Stimulated activated naive CD8-positive, alpha-beta T cell treated with anti-CD3 and anti-CD28 coated beads, Interleukin-15, Interleukin-2, amounts not matched to agents 100 U/mL and 50 U/mL, for 24 hours (primary cell): ENCODE results near the gene B4GALNT2.
A peak's percentile ranks its signal among the peaks of the same experiment; 100 is the strongest.
"Not testable (repeated sequence)": the region's sequence is repeated elsewhere in the genome, so short reads cannot be mapped to it uniquely, and the experiment has no call there.

ENCODE experiments used
- ATAC-seq: fragments of 150-1000 bp; cut with Tn5 transposase; one replicate; pipeline ENCODE4 v1.10.0; 2021
- DNase-seq: peaks from one replicate; pipeline ENCODE4 v3.0.0; 2021

Gene B4GALNT2, protein sequence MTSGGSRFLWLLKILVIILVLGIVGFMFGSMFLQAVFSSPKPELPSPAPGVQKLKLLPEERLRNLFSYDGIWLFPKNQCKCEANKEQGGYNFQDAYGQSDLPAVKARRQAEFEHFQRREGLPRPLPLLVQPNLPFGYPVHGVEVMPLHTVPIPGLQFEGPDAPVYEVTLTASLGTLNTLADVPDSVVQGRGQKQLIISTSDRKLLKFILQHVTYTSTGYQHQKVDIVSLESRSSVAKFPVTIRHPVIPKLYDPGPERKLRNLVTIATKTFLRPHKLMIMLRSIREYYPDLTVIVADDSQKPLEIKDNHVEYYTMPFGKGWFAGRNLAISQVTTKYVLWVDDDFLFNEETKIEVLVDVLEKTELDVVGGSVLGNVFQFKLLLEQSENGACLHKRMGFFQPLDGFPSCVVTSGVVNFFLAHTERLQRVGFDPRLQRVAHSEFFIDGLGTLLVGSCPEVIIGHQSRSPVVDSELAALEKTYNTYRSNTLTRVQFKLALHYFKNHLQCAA

DNA sequence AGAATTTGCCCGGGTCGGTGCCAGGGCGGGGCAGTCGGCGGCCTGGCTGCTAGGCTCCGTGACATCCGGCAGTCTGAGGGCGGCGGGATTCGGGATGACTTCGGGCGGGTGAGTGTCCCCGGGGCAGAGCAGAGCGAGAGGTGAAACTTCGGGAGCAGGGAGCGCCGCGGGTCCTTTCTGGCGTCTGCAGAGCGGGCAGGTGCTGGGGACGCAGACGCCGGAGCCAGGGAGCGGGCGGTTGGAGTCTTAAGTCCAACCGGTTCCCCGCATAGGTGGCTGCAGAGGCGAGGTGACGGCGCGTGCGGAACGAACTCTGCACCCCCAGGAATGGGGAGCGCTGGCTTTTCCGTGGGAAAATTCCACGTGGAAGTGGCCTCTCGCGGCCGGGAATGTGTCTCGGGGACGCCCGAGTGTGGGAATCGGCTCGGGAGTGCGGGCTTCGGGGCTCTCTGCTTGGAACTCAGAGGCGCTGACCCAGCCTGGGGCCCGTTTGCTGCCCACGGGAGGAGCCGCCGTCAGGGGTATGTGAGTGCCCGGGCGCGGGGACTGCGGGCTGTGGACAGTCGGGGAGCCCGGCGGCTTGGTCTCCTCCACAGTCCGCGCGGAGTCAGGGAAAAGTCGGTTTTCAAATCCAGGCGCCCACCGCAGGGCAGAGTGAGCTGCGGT is at the start of gene B4GALNT2:
Gene B4GALNT2 (plus strand): TSS at position 71 of the 666 bp plus-strand sequence. CDS start 24 bp downstream, at position 95.
- peak; percentile 23 for ATAC-seq
- DNase-seq = peak; percentile 8

DNA sequence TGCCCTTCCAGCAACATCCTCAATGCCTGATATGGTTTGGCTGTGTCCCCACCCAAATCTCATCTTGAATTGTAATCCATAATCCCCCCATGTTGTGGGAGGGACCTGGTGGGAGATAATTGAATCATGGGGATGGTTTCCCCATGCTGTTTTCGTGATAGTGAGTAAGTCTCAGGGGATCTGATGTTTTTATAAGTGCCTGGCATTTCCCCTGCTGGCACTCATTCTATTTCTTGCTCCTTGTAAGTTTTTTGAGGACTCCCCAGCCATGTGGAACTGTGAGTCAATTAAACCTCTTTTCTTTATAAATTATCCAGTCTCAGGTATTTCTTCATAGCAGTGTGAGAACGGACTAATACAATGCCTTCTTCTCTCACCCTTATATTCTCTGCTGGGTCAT is 47.5 kb upstream of the B4GALNT2 start:
- ATAC-seq, DNase-seq: not testable (repeated sequence)

DNA sequence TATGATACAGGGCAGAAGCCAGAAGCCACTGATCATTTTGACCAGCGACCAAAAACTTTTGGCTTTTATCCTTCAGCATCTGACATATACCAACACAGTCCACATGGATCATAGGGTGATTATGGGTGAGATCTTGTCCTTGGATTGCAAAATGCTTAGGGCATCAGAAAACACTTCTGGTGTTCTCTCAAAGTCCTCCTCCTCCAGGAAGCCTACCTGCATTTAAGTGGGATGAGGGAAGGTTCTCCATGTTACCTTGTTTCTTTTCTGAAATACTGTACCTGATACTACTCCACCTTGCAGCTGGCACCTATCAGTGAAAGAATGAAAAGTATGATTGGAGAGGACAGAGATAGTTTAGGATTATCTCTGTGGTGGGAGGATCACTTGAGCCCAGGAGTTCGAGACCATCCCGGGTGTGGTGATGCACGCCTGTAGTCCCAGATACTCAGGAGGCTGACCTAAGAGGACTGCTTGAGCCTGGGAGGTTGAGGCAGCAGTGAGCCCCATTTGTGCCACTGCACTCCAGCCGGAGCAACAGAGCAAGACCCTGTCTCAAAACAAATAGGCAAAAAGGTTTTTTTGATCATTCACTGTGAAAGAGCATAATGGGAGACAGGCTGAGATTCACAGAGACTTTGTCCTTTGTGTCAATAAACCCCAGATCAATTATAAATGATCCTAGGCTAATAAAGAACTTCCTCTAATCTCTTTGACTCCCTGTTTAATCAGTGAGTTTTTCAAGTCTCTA is 46.8 kb upstream of the B4GALNT2 start:
- DNase-seq = no peak
- ATAC-seq = no peak

DNA sequence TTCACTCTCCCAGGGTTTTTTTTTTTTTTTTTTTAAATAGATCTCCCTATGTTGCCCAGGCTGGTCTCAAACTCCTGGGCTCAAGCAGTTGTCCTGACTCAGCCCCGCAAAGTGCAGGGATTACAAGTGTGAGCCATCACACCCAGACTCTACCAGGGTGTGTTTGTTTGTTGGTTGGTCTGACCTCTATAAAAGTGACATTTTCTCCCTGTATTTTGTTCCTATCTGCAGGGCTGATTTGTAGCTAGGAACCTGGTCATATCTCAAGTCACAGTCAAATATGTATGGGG is 46.3 kb upstream of the B4GALNT2 start:
- ATAC-seq (no peak), DNase-seq (no peak)

DNA sequence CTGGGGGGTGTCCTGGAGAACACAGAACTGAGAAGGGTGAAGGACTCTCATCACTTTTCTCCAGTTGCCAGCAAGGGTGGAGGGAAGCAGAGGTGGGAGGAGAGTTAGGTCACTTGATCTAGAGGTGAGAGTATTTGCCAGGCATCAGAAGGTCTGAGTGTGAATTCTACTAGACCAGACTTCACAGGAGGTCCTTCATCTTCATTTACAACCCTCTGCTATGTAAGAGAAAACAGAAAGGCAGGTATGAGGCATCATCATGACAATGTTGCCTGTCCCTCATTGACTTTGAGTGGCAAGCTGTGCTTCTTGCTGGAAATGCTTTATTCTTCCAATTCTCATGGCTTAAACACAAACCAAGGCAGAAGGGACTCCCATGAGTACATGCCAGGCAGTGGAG is 45.9 kb upstream of the B4GALNT2 start:
- ATAC-seq (no peak), DNase-seq (no peak)

DNA sequence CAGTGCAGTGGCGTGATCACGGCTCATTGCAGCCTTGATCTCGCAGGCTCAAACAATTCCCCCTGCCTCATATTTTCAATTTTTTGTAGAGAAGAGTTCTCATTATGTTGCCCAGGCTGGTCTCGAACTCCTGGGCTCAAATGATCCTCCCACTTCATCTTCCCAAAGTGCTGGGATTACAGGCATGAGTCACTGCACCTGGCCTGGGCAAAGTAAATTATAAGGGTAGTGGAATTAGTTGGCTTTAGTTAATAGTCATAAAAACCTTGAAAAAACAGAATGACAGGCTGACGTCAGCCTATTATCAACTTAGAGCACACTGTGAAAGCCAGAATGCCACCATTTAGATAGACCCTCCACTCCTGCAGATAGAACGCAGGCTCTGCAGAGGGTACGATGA is 43.5 kb upstream of the B4GALNT2 start:
- DNase-seq (no peak), ATAC-seq (no peak)

DNA sequence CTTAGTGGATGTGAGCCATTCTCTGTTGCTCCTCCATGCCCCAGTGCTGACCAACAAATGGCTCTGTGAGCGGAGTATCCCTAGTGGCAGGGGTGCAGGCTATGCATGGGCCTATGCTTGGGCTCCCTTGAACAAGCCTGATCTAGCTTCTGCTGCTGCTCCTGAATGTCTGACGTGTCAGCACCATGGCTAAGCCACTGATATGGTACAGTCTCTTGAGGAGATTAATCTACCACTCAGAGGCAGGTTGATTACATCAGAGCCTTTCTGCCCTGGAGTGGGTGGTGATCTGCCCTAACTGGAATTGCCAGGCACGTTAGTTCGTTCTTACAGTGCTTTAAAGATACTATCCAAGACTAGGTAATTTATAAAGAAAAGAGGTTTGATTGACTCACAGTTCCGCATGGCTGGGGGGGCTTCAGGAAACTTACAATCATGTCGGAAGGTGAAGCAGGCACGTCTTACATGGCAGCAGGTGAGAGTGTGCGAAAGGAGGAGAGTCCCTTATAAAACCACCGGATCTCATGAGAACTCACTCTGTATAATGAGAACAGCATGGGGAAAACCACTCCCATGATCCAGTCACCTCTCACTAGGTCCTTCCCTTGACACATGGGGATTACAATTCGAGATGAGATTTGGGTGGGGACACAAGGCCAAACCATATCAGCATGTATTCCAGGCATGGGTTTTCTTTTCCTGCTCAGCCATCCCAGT is 41.5 kb upstream of the B4GALNT2 start:
- DNase-seq = no peak
- no peak for ATAC-seq

DNA sequence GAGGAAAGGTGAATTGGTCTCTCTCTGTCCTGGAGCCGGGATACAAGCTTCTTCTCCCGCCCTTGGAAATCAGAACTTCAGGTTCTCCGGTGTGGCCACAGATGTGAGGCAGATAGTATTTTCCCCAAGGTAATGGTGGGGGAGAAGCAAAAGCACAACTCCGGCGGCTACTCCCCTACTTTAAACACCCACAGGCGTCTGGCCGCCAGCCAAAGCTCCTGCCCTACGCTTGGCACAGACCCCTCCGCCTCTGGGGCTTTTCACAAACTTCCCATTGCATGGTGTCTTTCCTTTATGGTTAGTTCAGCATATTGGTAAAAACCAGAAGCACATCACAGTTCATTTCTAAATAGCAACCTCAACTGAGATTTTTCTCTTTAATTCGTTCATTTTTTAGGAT is 39.4 kb upstream of the B4GALNT2 start:
- no peak for DNase-seq
- no peak for ATAC-seq

DNA sequence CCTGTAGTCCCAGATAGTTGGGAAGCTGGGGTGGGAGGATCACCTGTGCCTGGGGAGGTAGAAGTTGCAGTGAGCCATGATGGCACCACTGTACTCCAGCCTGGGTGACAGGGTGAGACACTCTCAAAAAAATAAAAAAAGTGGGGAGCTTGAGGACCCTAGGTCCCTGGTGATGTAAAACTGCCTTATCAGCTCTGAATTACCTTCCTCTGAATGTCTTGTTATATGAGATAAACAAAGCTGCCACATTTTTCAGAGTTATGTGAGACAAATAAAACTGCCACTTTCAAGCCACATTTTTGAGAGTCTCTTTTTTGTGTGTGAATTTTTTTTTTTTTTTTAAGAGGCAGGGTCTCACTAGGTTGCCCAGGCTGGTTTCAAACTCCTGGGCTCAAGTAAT is 32.0 kb upstream of the B4GALNT2 start:
- DNase-seq = no peak
- no peak for ATAC-seq

DNA sequence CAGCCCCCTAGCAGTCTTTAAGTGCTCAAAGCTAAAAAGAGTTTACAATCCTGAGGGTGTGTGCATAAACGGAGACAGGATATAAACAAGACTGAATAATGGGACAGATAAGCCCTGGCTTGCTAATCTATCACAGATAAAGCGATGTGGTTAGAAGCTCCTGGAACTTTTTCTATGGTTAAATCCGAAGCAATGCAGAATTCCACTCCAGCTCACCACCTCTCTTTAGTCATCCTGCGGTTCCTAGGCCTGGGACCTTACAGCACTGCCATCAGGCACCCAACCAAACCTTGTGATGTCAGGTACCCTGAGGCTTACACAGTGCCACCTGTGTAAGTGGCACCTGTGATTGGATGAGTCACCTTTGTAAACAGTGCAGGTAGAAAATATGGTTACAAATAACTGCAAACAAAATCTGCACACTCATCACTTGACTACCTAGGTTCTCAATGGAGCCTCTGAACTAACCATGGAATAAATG is 31.5 kb upstream of the B4GALNT2 start:
- DNase-seq (no peak), ATAC-seq (no peak)

DNA sequence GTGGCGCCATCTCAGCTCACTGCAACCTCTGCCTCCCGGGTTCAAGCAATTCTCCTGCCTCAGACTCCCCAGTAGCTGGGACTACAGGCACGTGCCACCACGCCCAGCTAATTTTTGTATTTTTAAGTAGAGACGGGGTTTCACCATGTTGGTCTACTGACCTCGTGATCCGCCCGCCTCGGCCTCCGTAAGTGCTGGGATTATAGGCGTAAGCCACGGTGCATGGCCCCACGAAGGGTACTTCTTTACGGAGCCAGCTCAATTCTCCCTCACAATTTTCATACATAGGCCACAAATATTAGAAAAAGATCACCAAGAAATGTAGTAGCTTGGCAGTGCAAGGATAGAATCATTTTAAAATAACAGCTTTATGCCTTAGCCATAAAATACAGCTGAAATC is 29.2 kb upstream of the B4GALNT2 start:
- ATAC-seq, DNase-seq: not testable (repeated sequence)

DNA sequence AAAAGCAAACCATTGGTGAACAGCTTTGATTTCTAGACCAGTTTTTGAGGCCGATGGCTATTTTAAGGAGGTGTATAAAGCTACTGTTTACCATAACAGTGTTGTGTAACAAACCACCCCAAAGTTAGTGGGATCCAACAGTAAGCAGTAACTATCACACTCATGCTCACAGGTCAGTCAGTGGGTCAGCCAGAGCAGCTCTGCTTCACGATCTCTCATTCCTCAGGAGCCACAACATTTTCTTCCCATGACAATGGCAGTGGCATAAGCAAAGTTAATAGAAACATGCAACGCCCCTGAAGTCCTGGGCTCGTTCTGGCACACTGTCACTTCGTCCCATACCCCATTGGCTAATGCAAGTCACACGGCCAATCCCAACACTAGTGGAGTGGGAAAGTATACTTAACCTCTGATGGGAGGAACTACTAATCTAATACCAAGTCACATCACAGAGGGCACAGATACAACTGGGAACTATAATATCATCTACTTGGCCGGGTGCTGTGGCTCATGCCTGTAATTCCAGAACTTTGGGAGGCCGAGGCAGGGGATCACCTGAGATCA is 28.0 kb upstream of the B4GALNT2 start:
- no peak for ATAC-seq
- DNase-seq = no peak

DNA sequence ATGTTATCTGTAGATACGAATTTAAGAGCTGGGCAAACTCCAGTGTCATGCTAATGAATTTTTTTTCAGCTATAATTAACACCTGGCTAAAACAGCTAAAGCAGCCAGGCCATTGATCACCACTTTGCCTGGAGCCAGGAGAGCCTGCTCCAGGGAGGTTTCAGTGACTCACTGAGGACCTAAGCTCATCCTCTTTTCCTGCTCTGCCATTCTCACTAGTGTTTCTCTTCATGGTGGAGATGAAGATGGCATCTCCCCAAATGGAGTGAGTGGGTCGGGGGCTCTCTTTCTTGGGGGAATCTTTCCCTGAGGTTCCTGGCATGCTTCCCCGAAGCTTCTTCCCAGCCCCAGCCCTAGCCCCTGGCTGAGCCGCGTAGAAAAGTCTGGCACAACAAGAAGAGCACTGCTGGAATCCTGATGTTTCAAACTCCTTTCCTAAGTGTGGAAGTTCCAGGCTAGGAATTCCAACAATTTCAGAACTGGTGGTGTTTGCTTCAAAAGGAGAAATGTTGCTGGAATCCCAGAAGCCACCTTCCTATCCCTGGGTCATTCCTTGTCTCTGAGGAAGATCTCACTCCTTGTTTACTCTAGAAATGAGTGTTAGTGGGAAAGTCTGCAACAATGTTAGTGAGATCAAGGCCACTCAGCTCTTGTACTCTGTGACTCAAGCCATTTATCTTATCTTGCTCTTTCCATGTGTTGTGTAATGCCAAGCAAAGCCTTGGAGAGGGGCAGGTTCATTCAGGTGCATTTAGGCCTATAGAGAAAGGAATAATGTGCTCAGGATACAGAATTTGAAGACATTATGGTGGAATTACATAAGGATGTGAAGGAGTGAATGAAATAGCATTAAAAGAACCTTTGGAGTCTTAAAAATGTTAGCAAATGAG is 26.0 kb upstream of the B4GALNT2 start:
- DNase-seq = no peak
- ATAC-seq = no peak

DNA sequence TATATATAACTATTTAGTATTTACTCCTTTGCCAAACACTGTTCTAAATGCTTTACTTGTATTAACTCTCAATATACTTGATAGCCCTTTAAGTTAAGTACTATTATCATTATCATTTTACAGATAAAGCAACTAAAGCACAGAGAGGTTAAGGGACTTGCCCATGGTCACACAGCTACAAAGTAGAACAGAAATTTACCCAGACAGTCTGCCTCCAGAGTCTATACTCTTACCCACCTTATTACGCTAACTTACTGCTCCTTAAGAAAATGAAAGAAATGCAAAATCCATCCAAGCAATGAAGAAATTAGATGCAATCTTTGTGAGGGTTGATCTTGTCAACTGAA is 25.4 kb upstream of the B4GALNT2 start:
- DNase-seq (no peak), ATAC-seq (no peak)

DNA sequence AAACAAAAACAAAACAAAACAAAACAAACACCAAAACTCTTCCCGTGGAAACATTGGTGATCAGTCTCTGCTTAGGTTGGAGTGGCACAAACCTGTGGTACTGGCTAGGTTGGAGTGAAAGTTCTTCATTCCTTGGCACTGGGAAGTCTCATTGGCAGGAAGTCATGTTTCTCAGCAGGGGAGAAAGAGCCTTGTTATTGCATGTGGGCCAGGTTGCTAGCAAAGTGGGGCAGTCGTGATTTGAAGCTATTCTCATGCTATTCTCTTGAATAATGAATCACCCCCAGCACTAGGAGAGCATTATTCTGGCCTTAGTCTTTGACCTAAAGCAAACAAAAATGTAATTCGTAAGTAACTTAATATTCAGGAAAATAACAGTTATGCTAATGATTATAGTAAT is 24.3 kb upstream of the B4GALNT2 start:
- no peak for ATAC-seq
- DNase-seq = no peak

DNA sequence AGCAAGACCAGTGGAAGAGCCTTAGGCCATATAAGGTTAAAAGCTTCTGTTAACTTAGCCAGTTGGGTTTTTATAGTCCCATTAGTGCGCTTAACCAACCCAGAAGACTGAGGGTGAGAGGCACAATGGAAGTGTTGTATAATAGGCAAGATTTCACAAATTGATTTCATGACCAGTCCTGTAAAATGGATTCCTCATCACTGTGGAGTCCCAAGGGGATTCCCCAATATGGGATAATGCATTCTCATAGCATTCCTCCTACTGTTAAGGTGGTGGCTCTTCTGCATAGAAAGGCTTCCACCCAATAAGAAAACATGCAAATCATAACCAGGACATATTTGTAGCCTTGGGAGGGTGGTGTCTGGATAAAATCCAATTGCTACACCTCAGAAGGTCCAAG is 22.1 kb upstream of the B4GALNT2 start:
- DNase-seq = no peak
- ATAC-seq = no peak

DNA sequence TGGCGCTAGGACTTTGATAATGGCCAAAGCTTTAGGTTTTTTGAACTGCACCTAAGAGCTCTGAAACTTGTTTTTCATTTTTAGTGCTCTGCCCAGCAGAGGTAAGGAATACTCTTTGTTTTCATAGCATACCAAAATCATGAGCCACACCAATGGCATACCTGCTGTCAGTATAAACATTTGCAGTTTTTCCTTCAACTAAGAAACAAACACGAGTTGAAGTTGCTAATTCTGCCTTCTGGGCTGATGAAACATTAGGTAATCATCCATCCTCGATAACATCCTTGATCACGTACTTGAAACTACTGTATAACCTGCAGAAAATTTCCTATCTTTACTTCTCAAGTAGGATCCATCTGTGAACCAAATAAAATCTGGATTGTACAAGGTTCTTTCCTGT is 20.6 kb upstream of the B4GALNT2 start:
- ATAC-seq (no peak), DNase-seq (no peak)

DNA sequence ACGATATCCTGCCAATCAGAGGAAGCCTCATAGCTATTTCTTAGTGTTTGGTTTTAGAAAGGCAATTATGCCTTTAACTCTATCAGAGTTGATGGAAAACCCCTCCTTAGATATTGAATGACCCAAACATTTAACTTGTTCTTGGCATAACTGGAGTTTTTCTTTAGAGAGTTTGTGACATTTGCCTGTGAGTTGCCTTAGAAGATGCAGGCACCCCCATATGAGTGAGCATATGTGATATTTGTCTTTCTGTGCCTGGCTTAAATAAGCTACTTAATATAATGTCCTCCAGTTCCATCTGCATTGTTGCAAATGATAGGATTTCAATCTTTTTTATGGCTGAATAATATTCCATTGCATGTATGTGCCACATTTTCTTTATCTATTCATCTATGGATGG is 19.6 kb upstream of the B4GALNT2 start:
- no peak for DNase-seq
- ATAC-seq = no peak

DNA sequence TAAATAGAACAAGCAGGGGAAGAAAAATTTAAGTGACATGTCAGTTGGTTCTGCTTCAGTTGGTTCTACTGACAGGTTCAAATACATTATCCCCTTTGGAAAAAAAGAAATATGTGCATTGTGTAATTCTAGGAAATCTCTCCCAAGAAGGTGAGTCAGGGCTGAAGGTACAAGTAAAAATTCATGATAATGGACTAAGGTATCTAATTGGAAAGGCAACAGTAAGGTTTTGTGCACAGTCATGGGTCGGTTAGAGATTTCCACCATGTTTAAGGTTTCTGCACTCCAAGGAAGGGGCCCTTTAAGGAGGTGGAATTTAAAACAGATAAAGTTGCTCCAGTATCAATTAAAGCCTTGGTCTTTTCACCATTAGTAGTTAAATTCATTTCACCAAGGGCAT is 17.9 kb upstream of the B4GALNT2 start:
- no peak for DNase-seq
- no peak for ATAC-seq

DNA sequence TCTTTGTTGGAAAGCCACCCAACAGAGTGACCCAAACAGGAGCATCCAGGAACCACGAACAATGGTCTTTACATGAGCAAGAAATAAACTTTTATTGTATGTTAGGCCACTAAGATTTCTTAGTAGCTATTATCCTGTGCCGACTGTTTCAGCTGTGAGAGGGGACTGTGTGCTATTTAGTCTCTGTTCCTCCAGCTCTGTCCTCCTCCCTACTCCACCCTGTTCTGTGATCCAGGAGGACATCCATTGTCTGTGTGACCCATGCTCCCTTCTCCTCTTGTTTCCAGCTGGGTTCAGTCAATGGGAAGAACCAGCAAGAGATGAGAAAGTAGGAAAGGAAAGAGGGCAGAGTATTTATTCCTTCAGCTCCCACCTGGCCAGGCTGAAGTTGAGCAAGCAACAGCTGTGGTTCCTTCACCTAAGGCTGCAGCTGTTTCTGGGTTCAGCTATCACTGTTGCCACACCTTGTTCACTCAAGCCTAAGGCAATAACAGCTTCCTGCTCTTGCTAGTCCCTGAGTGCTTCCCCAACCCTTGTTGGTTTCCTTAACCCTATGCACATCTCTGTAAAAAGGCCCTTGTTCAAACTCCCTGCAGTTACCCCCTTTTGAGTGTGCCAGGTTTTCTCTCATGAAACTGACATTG is 14.9 kb upstream of the B4GALNT2 start:
- no peak for DNase-seq
- ATAC-seq = no peak

DNA sequence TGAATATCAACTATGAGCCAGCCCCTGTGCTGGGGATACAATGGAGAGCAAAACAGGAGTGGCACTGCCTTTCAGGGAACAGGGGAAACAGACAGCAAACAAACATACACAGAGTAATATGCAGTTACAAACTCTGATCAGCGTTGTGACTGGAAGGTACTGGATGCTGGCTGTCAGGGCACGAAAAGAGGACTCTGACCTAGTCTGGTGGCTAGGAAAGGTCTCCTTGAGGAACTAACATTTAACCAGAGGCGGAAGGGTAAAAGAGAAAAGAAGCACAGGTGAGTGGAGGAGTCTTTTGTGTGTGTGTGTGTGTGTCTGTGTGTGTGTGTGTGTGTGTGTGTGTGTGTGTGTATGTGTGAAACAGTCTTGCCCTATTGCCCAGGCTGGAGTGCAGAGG is 12.4 kb upstream of the B4GALNT2 start:
- ATAC-seq (no peak), DNase-seq (no peak)
